Stimulated activated CD8-positive, alpha-beta memory T cell treated with anti-CD3 and anti-CD28 coated beads, Interleukin-15, amount 100 ng/mL, for 1 hour (primary cell): ENCODE data around the gene CARD9.
A peak's percentile ranks its signal among the peaks of the same experiment; 100 is the strongest.

ENCODE experiments used
- DNase-seq: peaks from one replicate; pipeline ENCODE4 v3.0.0-alpha.2; 2020; ENCODE audit warnings: low read depth

The CARD9 gene

DNA sequence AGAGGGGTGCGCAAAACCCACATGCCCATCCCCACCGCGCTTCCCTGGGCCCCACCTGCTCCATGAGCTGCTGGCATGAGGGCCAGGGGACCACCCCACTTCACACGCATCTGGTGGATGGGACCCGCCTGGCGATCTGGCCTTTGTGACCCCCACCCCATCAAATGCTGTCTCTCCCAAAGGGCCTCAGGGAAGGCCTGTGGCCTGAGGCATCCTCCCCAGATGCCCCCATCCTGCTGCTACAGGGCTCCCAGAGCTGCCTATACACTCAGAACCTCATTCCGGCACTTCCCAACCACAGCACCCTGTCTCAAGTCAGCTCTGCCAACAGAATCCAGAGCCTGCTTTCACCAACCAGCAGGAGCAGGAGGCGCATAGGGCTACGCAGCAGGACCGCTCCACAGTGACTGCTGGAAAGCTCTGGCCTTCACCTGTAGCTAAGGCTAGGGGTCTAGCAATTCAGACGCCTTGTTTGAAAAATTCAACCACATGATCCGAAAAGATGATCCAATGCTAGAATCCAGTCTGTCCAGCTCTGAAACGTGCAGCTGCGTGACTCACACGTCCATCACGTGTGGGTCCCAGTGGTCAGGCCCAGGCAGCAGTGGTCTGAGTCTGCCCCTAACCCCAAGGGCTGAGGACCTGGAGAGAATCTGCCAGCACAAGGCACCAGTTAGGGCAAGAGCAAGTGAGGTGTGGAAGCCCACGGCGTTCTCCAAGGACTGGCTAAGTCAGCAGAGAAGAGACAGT lies 27.9 kb upstream of the CARD9 start:
- no peak for DNase-seq

DNA sequence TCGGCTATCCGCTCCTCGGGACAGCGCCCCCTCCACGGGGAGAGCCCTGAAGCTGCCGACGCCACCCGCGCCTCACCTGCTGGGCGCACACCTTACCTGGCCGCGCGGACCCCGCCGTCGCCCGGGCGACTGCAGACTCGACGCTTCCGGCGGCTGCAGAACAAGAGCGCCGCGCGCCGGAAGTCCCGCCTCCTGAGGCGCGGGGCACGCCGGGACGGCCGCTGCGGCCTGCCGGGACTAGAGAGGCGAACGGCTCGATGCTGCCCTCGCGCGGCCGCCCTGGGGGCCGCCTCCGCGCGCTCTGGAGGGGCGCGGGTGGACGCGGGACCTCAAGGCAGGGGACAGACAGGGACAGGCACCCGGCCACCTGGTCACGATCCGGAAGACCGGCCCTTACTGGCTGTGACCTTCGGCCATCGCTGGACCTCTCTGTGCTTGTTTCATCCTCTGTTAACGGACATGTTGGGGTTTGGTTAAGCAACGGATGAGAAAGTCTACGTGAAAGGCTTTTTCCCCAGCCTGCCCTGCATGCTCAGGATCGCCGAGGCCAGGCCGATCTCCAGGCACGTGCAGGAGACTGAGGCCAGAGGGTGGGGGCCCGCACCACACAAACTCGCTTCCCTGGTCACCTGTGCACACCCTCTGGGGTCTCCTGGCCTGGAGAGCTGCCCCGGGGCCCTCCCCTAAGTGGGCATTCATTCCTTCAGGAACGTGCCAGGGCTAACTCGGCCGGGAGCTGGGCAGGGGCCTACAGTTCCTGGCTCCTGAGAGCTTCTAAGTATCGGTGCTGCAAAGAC lies 26.8 kb upstream of the CARD9 start, which contains the start of gene SNAPC4:
Gene SNAPC4, minus strand, starts transcription at position 133 of the 797 bp plus-strand sequence. CDS start 1,742 bp downstream, outside the sequence.
- peak; percentile 65 for DNase-seq

- no peak for DNase-seq
These were observed 25.9 kb upstream of the CARD9 start for GRCh38 chr9:136399176-136400037.

DNA sequence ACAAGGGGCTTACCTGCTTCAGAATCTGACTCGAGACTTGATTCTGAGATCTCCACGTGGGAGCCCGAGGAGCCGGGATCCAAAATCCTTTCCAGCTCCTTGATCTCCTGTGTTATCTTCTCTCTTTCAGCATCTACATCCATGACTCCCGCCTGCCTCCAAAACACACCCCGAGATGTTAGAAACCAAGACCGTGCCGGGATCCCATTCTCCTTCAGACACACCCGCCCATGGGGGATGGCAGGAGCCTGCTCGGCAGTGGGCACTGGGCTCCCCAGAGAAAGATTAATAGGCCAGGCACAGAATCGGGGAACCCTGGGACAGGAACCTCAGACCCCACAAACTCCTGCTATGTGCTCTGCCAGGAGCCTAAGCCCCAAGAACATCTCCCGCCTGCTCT lies 24.8 kb upstream of the CARD9 start:
- no peak for DNase-seq

DNA sequence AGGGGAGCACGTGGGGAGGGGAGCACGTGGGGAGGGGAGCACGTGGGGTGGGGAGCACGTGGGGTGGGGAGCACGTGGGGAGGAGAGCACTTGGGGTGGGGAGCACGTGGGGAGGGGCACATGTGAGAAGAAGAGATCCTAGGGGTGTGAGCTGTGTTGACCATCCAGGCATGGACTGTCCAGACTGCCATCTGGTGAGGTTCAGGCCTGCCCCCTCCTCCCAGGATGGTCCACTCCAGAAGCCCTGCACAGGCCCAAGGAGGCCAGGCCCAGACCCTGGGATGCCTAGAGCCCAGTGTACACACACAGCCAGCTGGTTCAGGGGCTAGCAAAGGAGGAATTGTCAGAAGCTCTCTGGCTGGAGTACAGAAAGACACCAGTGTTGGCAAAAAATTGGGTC lies 24.2 kb upstream of the CARD9 start:
- no peak for DNase-seq

- no peak for DNase-seq
These were observed 22.7 kb upstream of the CARD9 start for GRCh38 chr9:136396219-136396515.

GRCh38 chr9:136395345-136396218 lies 22.1 kb upstream of the CARD9 start:
- DNase-seq, result no peak

- DNase-seq, result no peak
These were observed 21.5 kb upstream of the CARD9 start for GRCh38 chr9:136395020-136395340.

DNA sequence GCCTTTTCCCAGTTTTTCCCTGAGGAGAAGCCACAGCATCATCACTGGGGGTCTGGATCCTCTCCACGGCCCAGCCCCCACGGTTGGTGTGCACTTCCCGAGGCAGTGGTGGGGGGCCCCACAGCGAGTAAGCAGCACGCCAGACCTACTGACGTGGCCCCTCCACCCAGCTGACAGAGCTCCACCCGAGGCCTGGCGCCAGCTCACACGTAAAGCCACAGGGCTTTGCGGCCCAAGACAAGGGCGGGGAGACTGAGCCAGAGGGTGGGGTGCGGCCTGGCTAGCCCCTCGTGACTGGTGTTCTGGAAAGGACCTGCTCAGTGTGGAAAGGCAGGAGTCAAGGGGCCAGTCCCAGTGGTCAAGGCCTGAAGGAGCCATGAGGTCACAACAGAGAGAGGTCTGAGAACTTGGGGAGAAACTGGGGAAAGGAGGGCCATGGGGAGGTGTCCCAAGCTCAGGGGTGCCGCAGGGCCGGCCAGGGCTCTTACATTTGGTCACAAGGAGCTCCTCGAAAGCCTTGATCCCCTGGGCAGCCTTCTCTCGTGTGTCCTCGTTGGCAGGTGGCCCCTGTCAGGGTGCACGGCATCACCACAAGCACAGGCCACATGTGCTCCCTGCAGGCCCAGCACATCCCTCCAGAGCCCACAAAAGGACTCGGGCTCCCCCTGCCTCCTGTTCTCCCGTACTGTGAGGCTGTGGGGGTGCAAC lies 21.0 kb upstream of the CARD9 start:
- DNase-seq, result no peak

DNA sequence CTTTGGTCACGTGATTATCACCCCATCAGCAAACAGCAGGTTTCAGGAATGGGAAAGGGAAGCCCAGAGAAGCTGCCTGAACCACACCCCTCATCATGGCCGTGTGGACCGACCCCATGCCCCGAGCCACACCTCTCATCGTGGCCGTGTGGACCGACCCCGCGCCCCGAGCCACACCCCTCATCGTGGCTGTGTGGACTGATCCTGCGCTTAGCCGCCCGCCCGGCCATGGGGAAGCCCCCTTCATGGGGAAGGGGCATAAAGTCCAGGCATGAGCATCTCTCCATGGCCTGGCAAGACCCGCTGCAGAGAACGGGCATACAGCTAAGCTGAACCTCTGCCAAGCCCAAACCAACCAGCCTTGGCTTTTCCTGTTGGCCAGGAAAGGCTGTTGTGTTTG lies 20.1 kb upstream of the CARD9 start:
- DNase-seq, result no peak

- DNase-seq, result no peak
These were observed 19.3 kb upstream of the CARD9 start for GRCh38 chr9:136392538-136393449.

DNA sequence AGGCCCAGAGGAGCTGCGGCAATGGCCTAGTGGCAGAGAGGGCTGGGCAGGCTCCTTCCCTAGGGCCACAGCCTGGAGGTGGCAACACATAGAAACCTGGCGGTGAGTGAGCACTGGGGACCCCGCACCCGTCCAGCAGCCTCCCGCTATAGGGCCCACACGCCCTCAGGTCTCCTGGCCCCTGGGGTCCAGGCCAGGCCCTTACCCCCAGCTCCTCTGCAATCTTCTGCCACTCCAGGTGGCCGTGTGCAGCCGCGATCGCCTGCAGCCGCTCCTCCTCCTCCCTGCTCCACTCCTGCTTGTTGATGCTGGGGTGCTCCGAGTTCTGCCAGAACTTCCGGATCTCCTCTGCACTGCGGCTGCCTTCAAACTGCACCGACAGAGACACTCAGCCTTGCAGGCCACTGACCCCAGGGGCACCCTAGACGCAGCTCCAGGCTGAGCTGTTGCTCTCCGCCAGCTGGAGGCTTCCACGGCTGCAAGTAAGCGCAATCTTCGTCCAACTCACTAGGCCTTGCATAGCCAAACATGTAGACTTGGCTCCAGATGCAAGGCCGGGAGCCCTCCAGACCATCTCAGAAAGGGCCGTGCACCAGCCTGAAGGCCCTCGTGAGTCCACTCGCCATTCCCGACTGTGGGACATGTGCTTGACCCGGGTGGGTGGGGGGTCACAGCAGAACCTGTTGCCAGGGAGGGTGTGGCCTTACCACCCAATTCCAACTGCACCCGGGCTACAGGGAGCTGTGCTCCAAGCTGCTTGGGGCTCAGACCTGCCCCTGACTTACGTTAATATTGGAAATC lies 18.5 kb upstream of the CARD9 start:
- DNase-seq, result no peak

- no peak for DNase-seq
These were observed 15.9 kb upstream of the CARD9 start for GRCh38 chr9:136389396-136389795.

GRCh38 chr9:136387217-136387616 lies 13.7 kb upstream of the CARD9 start:
- DNase-seq, result no peak

DNA sequence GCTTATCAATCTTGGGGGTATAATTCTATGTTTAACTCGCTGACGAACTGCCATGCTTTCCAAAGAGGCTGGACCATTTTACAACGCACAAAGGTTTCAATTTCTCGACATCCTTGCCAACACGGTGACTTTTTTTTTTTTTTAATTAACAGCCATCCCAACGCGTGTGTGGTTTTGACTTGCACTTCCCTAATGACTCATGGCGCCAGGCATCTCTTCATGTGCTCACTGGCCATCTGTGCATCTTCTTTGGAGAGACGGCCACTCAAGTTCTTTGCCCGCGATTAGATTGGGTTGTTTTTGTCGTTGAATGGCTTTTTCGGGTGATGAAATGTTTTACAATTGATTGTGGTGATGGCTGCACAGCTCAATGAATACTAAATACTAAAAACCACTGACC lies 12.5 kb upstream of the CARD9 start:
- no peak for DNase-seq

DNA sequence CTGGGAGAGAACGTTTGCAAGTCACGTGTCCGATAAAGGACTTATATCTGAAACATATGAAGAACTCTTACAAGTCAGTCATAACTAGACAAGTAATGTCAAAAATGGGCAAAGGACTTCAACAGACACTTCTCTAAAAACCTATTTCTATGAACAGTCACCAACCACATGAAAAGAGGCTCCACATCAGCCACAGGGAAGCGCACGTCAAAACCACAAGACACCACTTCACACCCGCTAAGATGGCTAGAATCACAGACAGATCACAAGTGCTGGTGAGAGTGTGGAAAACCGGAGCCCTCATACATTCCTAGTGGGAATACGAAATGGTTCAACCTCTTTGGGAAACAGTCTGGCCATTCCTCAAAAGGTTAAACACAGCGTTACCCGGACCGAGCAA lies 11.5 kb upstream of the CARD9 start:
- no peak for DNase-seq

DNA sequence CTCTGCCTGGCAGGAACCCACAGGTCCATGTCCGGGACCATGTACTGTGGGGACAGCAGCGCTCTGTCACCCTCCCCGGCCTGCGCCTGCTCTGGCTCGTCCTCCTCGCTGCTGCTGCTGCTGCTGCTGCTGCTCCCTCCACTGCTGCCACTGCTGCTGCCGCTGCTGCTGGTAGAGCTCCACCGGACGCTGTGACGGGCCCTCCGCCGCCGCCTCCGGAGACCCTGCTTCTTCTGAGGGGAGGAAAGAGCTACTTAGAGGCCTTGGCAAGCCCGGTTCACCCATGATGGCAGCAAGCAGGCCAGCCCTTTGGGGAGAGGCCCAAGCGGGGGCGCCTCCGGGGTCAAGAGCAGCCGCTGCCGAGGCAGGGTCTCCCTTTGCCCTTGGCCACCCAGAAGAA lies 10.0 kb upstream of the CARD9 start:
- no peak for DNase-seq

DNA sequence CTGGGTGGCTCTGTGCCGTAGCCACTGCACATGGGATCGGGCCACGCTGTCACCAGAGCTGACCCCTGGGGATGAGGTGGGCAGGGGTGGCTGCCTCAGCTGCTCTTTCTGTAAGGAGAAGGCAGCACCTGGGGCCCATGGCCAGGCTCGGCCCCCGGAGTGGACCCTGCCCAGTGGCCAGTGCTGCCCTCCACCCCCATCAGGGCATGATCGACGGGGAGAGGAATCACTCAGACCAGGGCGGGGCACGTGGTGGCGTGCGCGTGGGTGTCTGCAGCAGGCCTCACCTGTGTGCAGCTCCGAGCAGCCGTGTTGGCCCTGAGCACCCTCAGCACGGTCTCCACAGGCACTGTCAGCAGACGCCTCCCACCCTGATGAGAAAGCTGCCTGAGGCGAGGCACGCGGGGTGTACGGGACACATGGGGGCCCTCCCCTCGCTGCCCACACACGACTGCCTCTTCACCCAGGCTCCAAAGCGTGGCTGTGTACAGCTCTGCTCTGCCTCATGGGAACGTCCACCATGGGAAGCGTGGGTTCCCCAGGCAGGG lies 8.6 kb upstream of the CARD9 start:
- no peak for DNase-seq

DNA sequence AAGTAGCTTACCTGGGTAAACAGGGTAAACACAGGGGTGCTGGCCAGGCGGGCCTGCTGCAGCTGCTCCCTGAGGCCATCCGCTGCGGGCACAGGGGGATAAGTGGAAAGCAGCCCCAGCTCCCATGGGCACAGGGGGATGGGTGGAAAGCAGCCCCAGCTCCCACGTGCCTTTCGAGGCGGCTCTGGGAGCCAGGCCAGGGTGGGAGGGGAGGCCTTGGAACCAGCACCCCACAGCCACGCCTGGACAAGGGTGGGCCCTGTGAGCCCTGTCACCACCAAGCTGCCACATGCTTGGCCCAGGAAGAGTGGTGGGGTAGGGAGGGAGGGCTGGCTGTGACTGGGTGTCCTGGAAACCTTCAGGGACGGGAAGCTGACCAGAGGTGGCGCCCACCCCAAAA lies 7.8 kb upstream of the CARD9 start:
- DNase-seq, result no peak
